ENCODE results near the gene VDAC1.

The VDAC1 gene

DNA sequence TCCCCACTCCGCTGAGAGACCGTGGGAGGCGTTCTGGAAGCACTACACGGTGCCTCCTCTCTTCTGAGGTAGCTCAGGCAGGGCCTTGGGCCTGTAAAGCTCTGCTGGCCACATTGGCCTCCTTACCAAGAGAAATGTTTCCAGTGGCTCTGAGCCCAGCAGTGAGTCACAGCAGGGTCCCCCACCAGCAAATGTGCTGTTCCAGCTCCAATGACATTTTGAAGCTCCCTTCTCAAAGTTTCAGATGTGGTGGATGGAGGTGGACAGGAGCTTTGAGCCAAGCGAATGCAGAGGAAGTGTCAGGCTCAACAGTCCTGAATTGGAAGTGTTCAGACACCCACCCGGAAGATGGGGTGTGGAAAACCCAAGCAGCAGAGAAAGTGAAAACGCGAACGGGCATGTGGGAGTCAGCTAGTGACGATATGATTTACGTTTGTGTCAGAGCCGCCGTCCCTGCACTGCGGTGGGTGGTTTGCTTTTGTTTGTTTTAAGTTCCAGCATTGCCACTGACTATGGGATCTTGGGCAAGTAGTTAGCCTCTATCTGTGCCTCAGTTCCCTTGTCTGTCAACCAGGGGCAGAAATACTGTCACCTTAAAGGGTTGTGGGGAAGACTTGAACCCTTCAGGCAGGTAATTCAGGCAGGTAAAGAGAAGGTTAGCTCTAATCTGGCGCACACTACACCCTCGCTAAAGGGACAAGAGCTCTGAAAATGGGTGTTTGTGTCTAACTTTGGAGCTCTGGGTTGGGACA is 74.5 kb downstream of the VDAC1 start:
- DNase-seq (ENCODE audit: extremely low read depth in 1 of 2, low read depth in 1 of 2) = peak; percentile 21 to 24

GRCh38 chr5:133928587-133929393 is 76.0 kb downstream of the VDAC1 start:
- no peak for DNase-seq (ENCODE audit: extremely low read depth in 1 of 2, low read depth in 1 of 2)

- no peak for DNase-seq (ENCODE audit: extremely low read depth in 1 of 2, low read depth in 1 of 2)
These were observed 77.2 kb downstream of the VDAC1 start for GRCh38 chr5:133927300-133928180.

- DNase-seq (ENCODE audit: extremely low read depth in 1 of 2, low read depth in 1 of 2) = no peak
These were observed 78.1 kb downstream of the VDAC1 start for GRCh38 chr5:133926489-133927299.

GRCh38 chr5:133925866-133926488 is 78.8 kb downstream of the VDAC1 start:
- no peak for DNase-seq (ENCODE audit: extremely low read depth in 1 of 2, low read depth in 1 of 2)

DNA sequence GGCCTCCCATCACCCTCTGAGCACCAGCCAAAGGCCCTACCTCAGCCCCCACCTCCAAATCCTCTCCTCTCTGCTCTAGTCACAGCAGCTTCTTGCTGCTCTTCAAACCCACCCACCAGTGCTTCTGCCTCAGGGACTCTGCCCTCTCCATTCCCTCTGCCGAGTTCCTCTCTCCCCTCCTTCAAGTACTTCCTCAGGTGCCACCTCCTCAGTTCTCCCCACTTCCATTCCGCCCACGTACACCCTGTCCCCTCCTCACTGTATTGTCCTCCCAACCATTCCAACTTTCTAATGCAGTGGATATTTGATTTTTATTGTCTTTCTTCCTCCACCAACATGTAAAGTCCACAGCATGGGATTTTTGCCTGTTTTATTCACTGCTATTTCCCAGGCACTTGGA is 79.5 kb downstream of the VDAC1 start:
- no peak for DNase-seq (ENCODE audit: extremely low read depth in 1 of 2, low read depth in 1 of 2)

DNA sequence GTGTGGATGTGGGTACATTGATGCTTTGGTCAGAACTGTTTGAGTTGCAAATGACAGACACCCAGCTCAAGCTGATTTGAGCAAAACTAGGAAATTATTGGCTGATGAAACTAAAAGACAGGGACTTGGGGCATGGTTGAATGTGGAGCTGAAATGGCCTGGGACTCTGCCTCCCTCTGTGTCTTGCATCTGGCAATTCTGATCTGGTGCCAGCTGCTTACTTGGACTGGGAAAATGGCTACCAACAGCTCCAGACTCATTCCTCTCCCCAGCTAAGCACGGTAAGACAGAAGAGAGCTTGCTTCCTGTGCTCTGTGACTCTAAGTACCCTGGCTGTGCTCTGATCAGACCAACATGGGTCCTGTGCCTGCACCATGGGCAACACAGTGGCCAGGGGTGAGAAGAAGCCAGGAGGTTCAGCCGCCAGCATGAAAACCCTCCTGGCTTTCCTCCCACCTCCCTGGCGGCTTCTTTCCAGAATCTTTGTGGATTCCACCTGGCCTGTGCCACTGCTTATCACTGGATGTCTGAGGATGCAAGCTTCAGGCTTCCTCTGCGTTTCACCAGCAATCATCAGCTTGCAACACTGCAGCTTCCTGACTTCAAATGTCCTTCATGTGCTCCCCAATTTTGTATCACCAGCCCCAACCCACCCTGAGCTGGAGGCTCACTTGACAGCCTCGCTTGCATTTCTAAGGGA is 80.4 kb downstream of the VDAC1 start:
- DNase-seq (ENCODE audit: extremely low read depth in 1 of 2, low read depth in 1 of 2) = no peak

GRCh38 chr5:133921979-133922378 is 82.8 kb downstream of the VDAC1 start:
- no peak for DNase-seq (ENCODE audit: extremely low read depth in 1 of 2, low read depth in 1 of 2)
